Esophagus muscularis mucosa (tissue), 3 donors: ENCODE data around the gene FAAP24.

Experiments used
- CTCF ChIP-seq, 3 experiments: fragments of 200-600 bp in 2 of 3; fragments of 450-650 bp in 1 of 3; sonication (generic) in 2 of 3; IDR thresholded peaks; one replicate each; pipeline ENCODE4 v1.5.1; 2017 to 2019; ENCODE audit warnings: antibody characterized with exemption in 3 of 3, mild to moderate bottlenecking in 2 of 3, moderate library complexity in 1 of 3
- POLR2A ChIP-seq: fragments of 450-650 bp; IDR thresholded peaks from one replicate; pipeline ENCODE4 v1.6.1; 2017; ENCODE audit warnings: antibody characterized with exemption, moderate library complexity, mild to moderate bottlenecking, low read depth
- POLR2AphosphoS5 ChIP-seq, 2 donors: sonication (generic); formaldehyde crosslinking; IDR thresholded peaks; one replicate each; pipeline ENCODE4 v1.6.1; 2017; ENCODE audit warnings: antibody characterized with exemption in 2 of 2

DNA sequence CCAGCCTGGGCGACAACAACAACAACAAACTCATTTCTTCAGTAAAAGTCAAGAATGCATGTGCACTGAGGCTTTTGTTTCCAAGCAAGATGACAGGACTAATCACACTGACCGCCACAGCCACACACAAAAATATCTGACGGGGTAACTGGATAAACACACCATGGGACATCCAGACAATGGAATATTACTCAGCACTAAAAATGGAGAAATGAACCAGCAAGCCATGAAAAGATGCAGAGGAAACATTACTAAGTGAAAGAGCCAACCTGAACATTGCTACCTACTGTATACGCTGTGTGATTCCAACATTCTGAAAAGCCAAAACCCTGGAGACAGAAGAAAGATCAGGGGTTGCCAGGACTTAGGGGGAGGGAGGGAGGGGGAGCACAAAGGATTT lies 36.7 kb downstream of the FAAP24 start:
- no peak for TF ChIP-seq CTCF (IDR thresholded peaks at IDR 0.05)
- TF ChIP-seq POLR2A = no peak
- no peak for TF ChIP-seq POLR2AphosphoS5 (IDR thresholded peaks at IDR 0.05)
